ENCODE measurements around the gene SLC23A2. TPM values are rescaled to one million over a fixed set of nuclear protein-coding genes. Genes with fewer than 3 reads are reported as not detected.

The SLC23A2 gene
- total RNA-seq, 4 donors from 2014 or later: 17.1 to 22.9 (median 20.1) TPM

GRCh38 chr20:4866429-4866828 lies 134.9 kb downstream of the SLC23A2 start:
- ATAC-seq (ENCODE audit: low FRiP score): no peak
- TF ChIP-seq CTCF (IDR thresholded peaks at IDR 0.05): no peak
- no peak for DNase-seq (ENCODE audit: low spot score)

- no peak for TF ChIP-seq CTCF (IDR thresholded peaks at IDR 0.05)
- DNase-seq (ENCODE audit: low spot score) (no peak), ATAC-seq (ENCODE audit: low FRiP score) (no peak)
Observed at GRCh38 chr20:4864311-4864752, 137.0 kb downstream of the SLC23A2 start.

- DNase-seq (ENCODE audit: low spot score) (no peak), ATAC-seq (ENCODE audit: low FRiP score) (no peak)
Observed at GRCh38 chr20:4862661-4863060, 138.6 kb downstream of the SLC23A2 start.

GRCh38 chr20:4861961-4862360 lies 139.3 kb downstream of the SLC23A2 start:
- no peak for TF ChIP-seq CTCF (IDR thresholded peaks at IDR 0.05)
- no peak for DNase-seq (ENCODE audit: low spot score)
- no peak for ATAC-seq (ENCODE audit: low FRiP score)

More at GRCh38 chr20:4862661-4863060, 138.6 kb downstream of the SLC23A2 start:
- TF ChIP-seq CTCF (IDR thresholded peaks at IDR 0.05): no peak

GRCh38 chr20:4858000-4858399 lies 143.3 kb downstream of the SLC23A2 start:
- no peak for TF ChIP-seq CTCF (IDR thresholded peaks at IDR 0.05)
- no peak for DNase-seq (ENCODE audit: low spot score)
- ATAC-seq (ENCODE audit: low FRiP score): no peak

GRCh38 chr20:4856022-4856755 lies 145.1 kb downstream of the SLC23A2 start:
- TF ChIP-seq CTCF (IDR thresholded peaks at IDR 0.05): no peak

GRCh38 chr20:4855555-4855954 lies 145.8 kb downstream of the SLC23A2 start:
- ATAC-seq (ENCODE audit: low FRiP score) (no peak), DNase-seq (ENCODE audit: low spot score) (no peak)
- TF ChIP-seq CTCF (IDR thresholded peaks at IDR 0.05): no peak

More at GRCh38 chr20:4856022-4856755, 145.1 kb downstream of the SLC23A2 start:
- ATAC-seq (ENCODE audit: low FRiP score) (no peak), DNase-seq (ENCODE audit: low spot score) (no peak)
